ENCODE data around the gene UBR1. TPM values are rescaled to one million over a fixed set of nuclear protein-coding genes. Genes with fewer than 3 reads are reported as not detected.
"Not testable (repeated sequence)": the region's sequence is repeated elsewhere in the genome, so short reads cannot be mapped to it uniquely, and the experiment has no call there.

Gene UBR1
- total RNA-seq, 4 donors from 2014 or later: 28.8 to 42.0 (median 31.0) TPM

DNA sequence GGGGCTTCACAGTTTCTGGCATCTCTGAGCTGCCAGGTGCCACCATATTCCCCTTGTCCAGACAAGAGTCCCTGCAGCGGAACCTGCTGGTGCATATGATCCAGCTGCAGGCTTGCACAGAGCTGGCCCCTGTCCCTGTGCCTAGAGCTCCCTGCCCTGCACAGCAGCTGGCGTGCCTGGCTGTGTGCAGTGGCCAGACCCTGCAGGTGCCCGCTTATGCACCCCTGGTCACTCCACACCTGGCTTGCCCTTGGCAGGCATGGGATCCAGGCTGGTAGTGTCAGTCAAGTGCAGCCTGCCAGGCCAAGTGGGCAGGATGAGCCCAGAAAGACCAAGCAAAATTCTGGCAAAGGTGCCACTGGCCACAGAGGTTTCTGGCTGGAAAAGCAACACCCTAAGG, 96.6 kb downstream of the UBR1 start:
- Histone ChIP-seq H3K9me3 (no peaks in the 10 kb centered on the region), H3K4me3 (no peak overlapping the region), H3K36me3 (peaks cover 0 to 81% (median 0%) of the 10 kb centered on the region in 3 donors), H3K4me1 (no peaks in the 10 kb centered on the region), H3K27me3 (no peaks in the 10 kb centered on the region), H3K27ac (no peak overlapping the region)
- 100% methylated on average over 1 to 2 of the region's 3 CpGs for WGBS, 2 donors
- TF ChIP-seq, protein P1, sequence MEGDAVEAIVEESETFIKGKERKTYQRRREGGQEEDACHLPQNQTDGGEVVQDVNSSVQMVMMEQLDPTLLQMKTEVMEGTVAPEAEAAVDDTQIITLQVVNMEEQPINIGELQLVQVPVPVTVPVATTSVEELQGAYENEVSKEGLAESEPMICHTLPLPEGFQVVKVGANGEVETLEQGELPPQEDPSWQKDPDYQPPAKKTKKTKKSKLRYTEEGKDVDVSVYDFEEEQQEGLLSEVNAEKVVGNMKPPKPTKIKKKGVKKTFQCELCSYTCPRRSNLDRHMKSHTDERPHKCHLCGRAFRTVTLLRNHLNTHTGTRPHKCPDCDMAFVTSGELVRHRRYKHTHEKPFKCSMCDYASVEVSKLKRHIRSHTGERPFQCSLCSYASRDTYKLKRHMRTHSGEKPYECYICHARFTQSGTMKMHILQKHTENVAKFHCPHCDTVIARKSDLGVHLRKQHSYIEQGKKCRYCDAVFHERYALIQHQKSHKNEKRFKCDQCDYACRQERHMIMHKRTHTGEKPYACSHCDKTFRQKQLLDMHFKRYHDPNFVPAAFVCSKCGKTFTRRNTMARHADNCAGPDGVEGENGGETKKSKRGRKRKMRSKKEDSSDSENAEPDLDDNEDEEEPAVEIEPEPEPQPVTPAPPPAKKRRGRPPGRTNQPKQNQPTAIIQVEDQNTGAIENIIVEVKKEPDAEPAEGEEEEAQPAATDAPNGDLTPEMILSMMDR (IDR thresholded peaks at IDR 0.05): no peak
- no peak for TF ChIP-seq EP300 (IDR thresholded peaks at IDR 0.05)
- TF ChIP-seq POLR2A (IDR thresholded peaks at IDR 0.05): no peak
- DNase-seq (ENCODE audit: low spot score in 2 of 2): no peak

- peaks cover 0 to 82% (median 0%) of the 10 kb centered on the region in 3 donors for H3K36me3 ChIP-seq
- H3K27me3 ChIP-seq: no peaks in the 10 kb centered on the region
- no peak for DNase-seq (ENCODE audit: low spot score in 2 of 2)
- no peak overlapping the region for H3K4me3 ChIP-seq
- no peaks in the 10 kb centered on the region for H3K4me1 ChIP-seq
- no peak overlapping the region for H3K27ac ChIP-seq
- H3K9me3 ChIP-seq: no peaks in the 10 kb centered on the region
- WGBS, 2 donors: 96 to 97% methylated on average over 14 of the region's 14 CpGs
- TF ChIP-seq, protein P1 (IDR thresholded peaks at IDR 0.05): no peak
- TF ChIP-seq POLR2A (IDR thresholded peaks at IDR 0.05) (no peak), EP300 (IDR thresholded peaks at IDR 0.05) (no peak)
These were observed 97.7 kb downstream of the UBR1 start for GRCh38 chr15:43008150-43008549.

DNA sequence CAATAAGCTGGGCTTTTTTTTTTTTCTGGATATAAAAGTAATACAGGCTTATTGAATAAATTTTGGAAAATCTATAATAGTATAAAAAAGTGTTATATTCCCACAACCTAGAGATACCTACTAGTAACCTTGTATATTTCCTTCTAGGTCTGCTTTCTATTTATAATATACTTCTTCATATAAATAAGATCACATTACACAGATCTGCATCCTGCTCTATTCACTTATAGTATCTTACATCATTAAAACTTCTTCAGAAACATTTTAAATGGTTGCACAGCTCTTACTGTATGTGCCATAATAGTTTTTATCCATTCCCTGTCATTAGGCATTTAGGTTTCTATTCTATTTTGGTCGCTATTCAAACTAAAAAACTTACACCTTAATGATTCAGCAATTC, 98.3 kb downstream of the UBR1 start:
- H3K4me3 ChIP-seq: no peak overlapping the region
- H3K9me3 ChIP-seq: no peaks in the 10 kb centered on the region
- H3K36me3 ChIP-seq: peaks cover 0 to 81% (median 2%) of the 10 kb centered on the region in 3 donors
- no peak overlapping the region for H3K27ac ChIP-seq
- 96 to 97% methylated on average over 1 of the region's 1 CpG for WGBS, 2 donors
- no peaks in the 10 kb centered on the region for H3K27me3 ChIP-seq
- no peaks in the 10 kb centered on the region for H3K4me1 ChIP-seq
- DNase-seq (ENCODE audit: low spot score in 2 of 2): no peak
- TF ChIP-seq, protein P1 (IDR thresholded peaks at IDR 0.05): no peak
- TF ChIP-seq EP300 (IDR thresholded peaks at IDR 0.05) (no peak), POLR2A (IDR thresholded peaks at IDR 0.05) (no peak)

DNA sequence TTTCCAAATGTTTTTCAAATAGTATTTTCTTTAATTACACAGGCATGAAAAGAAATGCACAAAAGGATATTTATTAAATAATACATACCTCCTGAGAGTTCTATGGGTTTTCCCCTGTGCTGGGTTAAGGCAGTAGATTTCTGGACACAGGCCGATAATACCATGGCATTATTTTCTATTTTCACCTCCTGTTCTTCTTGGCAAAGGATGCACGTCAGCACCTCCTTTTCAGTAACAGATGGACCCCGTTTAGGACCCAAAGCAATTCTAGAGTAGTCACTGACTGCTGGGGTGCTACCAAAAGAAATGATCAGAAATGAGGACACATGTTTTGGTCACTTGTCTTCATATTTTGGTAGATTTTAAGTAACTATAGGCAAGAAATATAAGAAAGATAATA, 98.8 kb downstream of the UBR1 start:
- Histone ChIP-seq H3K9me3 (no peaks in the 10 kb centered on the region), H3K36me3 (peaks cover 0 to 81% (median 8%) of the 10 kb centered on the region in 3 donors), H3K4me3 (no peak overlapping the region), H3K4me1 (no peaks in the 10 kb centered on the region), H3K27me3 (no peaks in the 10 kb centered on the region), H3K27ac (no peak overlapping the region)
- WGBS, 2 donors: 90 to 94% methylated on average over 3 of the region's 3 CpGs
- DNase-seq (ENCODE audit: low spot score in 2 of 2): no peak
- TF ChIP-seq POLR2A (IDR thresholded peaks at IDR 0.05): no peak
- TF ChIP-seq, protein P1 (IDR thresholded peaks at IDR 0.05): no peak
- no peak for TF ChIP-seq EP300 (IDR thresholded peaks at IDR 0.05)

GRCh38 chr15:43004886-43005595, 100.8 kb downstream of the UBR1 start:
- not testable (repeated sequence) for H3K27ac ChIP-seq; H3K27me3 ChIP-seq; DNase-seq (ENCODE audit: low spot score in 2 of 2); H3K9me3 ChIP-seq; H3K4me3 ChIP-seq; H3K4me1 ChIP-seq
- 93 to 96% methylated on average over 23 to 29 of the region's 42 CpGs for whole genome bisulfite sequencing, 2 donors
- peaks cover 0 to 65% (median 9%) of the 10 kb centered on the region in 3 donors for H3K36me3 ChIP-seq

All from tibial nerve (tissue), 4 donors.